ENCODE data around the gene BIRC7. TPM values are rescaled to one million over a fixed set of nuclear protein-coding genes. Genes with fewer than 3 reads are reported as not detected.

The BIRC7 gene
- total RNA-seq, 1 experiment from 2014 or later: 0.17 TPM

DNA sequence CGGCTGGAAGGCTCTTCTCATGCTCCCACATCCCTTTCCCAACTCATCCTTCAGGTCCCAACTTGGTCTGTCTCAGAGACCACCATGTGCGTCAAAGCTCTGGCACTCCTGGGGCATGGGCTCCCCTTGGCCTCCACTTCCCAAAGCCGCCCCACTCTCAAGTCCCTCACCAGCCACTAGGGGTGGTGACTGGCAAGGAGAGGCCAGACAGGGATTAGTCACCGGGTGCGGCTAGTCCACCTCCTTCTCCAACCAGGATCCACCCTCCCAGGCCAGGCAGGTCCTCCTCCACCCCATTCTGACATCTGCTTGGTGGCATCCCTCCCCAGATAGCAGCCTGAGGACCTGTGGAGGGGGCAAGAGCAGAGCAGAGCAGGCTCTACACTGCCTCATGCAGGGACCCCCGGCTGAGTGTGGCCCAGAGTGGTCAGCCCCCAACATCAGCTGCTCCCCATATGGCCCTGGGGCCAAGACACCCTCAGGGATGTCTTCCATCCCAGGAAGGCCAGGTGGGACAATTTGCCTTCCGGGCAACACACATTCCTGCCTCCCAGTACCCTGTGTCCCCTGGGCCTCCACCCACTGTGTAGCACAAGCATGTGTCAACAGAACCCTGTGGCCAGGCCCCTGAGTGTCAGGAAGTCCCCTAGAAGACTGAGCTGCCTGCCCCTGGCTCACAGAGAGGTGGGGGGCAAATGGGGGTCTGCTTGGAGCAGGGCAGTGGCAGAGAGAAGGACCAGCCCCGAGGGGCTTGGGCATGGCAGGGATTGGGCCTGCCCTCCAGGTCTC is 49.0 kb upstream of the BIRC7 start:
- Mint-ChIP-seq H3K9me3 (peaks cover 17% of the 10 kb centered on the region), H3K4me3 (no peak overlapping the region), H3K36me3 (no peaks in the 10 kb centered on the region), H3K27me3 (ENCODE audit: low read depth) (peaks cover 3% of the 10 kb centered on the region), H3K4me1 (no peaks in the 10 kb centered on the region), H3K27ac (no peak overlapping the region)
- ChIA-PET POLR2A (no interaction called here), CTCF (no interaction called here)
- DNase-seq (ENCODE audit: low spot score) (no peak), ATAC-seq (no peak)
- TF ChIP-seq TEAD1 (CRISPR knock-in tag; IDR thresholded peaks at IDR 0.05): no peak
- TF ChIP-seq ESRRA (CRISPR knock-in tag; IDR thresholded peaks at IDR 0.05; ENCODE audit: borderline replicate concordance): no peak
- TF ChIP-seq, protein P1, sequence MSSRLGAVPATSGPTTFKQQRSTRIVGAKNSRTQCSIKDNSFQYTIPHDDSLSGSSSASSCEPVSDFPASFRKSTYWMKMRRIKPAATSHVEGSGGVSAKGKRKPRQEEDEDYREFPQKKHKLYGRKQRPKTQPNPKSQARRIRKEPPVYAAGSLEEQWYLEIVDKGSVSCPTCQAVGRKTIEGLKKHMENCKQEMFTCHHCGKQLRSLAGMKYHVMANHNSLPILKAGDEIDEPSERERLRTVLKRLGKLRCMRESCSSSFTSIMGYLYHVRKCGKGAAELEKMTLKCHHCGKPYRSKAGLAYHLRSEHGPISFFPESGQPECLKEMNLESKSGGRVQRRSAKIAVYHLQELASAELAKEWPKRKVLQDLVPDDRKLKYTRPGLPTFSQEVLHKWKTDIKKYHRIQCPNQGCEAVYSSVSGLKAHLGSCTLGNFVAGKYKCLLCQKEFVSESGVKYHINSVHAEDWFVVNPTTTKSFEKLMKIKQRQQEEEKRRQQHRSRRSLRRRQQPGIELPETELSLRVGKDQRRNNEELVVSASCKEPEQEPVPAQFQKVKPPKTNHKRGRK (CRISPR knock-in tag; IDR thresholded peaks at IDR 0.05; ENCODE audit: borderline replicate concordance): no peak
- TF ChIP-seq IRF2 (CRISPR knock-in tag; IDR thresholded peaks at IDR 0.05; ENCODE audit: borderline replicate concordance, low read depth): no peak

DNA sequence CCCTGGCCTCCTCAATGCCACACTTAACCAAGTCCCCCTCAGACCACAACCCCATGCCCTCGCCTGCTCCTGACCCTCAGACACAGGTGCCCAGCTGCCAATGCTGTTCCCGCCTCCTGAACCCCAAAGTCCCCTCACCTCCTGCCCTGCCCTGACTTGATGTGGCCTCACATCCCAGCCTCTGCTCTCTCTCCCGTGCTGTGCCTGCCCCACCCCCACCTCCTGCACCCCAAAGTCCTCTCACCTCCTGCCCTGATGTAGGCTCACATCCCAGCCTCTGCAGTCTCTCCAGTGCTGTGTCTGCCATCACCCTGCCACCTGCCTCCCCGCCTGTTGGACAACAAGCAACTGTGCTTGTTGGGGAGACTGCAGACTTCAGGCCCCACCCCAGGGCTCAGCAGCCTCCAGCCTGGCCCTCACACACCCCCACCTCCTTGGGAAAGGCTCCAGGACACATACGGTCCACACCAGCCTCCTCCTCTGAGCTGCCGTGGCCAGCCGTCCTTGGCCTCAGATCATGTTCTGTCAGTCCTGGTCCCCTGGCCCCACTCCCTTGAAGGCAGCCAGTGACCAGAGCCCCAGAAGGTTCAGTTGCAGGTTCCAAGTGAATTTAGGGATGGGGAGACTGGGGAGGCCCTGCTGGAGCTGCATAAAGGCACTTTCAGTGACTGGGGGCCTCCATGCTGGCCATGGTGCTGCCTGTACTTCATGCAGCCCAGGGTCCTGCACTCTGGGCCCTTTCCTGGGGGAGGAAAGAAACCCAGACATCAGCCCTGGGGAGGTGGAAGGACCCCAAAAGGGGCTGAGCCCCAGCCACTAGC is 48.2 kb upstream of the BIRC7 start:
- ChIA-PET POLR2A (no interaction called here), CTCF (no interaction called here)
- peaks cover 17% of the 10 kb centered on the region for H3K9me3 Mint-ChIP-seq
- no peak overlapping the region for H3K4me3 Mint-ChIP-seq
- no peaks in the 10 kb centered on the region for H3K4me1 Mint-ChIP-seq
- ATAC-seq: no peak
- no peaks in the 10 kb centered on the region for H3K36me3 Mint-ChIP-seq
- peaks cover 3% of the 10 kb centered on the region; the same call in 1 of the 2 replicates for H3K27me3 Mint-ChIP-seq (ENCODE audit: low read depth)
- DNase-seq (ENCODE audit: low spot score): no peak
- TF ChIP-seq, protein P2, sequence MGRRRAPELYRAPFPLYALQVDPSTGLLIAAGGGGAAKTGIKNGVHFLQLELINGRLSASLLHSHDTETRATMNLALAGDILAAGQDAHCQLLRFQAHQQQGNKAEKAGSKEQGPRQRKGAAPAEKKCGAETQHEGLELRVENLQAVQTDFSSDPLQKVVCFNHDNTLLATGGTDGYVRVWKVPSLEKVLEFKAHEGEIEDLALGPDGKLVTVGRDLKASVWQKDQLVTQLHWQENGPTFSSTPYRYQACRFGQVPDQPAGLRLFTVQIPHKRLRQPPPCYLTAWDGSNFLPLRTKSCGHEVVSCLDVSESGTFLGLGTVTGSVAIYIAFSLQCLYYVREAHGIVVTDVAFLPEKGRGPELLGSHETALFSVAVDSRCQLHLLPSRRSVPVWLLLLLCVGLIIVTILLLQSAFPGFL (CRISPR knock-in tag; IDR thresholded peaks at IDR 0.05; ENCODE audit: borderline replicate concordance): no peak
- TF ChIP-seq CBFB (CRISPR knock-in tag; IDR thresholded peaks at IDR 0.05; ENCODE audit: low read depth): no peak
- TF ChIP-seq, protein P3, sequence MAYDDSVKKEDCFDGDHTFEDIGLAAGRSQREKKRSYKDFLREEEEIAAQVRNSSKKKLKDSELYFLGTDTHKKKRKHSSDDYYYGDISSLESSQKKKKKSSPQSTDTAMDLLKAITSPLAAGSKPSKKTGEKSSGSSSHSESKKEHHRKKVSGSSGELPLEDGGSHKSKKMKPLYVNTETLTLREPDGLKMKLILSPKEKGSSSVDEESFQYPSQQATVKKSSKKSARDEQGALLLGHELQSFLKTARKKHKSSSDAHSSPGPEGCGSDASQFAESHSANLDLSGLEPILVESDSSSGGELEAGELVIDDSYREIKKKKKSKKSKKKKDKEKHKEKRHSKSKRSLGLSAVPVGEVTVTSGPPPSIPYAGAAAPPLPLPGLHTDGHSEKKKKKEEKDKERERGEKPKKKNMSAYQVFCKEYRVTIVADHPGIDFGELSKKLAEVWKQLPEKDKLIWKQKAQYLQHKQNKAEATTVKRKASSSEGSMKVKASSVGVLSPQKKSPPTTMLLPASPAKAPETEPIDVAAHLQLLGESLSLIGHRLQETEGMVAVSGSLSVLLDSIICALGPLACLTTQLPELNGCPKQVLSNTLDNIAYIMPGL (CRISPR knock-in tag; IDR thresholded peaks at IDR 0.05): no peak
- TF ChIP-seq, protein P4, sequence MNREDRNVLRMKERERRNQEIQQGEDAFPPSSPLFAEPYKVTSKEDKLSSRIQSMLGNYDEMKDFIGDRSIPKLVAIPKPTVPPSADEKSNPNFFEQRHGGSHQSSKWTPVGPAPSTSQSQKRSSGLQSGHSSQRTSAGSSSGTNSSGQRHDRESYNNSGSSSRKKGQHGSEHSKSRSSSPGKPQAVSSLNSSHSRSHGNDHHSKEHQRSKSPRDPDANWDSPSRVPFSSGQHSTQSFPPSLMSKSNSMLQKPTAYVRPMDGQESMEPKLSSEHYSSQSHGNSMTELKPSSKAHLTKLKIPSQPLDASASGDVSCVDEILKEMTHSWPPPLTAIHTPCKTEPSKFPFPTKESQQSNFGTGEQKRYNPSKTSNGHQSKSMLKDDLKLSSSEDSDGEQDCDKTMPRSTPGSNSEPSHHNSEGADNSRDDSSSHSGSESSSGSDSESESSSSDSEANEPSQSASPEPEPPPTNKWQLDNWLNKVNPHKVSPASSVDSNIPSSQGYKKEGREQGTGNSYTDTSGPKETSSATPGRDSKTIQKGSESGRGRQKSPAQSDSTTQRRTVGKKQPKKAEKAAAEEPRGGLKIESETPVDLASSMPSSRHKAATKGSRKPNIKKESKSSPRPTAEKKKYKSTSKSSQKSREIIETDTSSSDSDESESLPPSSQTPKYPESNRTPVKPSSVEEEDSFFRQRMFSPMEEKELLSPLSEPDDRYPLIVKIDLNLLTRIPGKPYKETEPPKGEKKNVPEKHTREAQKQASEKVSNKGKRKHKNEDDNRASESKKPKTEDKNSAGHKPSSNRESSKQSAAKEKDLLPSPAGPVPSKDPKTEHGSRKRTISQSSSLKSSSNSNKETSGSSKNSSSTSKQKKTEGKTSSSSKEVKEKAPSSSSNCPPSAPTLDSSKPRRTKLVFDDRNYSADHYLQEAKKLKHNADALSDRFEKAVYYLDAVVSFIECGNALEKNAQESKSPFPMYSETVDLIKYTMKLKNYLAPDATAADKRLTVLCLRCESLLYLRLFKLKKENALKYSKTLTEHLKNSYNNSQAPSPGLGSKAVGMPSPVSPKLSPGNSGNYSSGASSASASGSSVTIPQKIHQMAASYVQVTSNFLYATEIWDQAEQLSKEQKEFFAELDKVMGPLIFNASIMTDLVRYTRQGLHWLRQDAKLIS (CRISPR knock-in tag; IDR thresholded peaks at IDR 0.05; ENCODE audit: borderline replicate concordance): no peak
- TF ChIP-seq, protein P5, sequence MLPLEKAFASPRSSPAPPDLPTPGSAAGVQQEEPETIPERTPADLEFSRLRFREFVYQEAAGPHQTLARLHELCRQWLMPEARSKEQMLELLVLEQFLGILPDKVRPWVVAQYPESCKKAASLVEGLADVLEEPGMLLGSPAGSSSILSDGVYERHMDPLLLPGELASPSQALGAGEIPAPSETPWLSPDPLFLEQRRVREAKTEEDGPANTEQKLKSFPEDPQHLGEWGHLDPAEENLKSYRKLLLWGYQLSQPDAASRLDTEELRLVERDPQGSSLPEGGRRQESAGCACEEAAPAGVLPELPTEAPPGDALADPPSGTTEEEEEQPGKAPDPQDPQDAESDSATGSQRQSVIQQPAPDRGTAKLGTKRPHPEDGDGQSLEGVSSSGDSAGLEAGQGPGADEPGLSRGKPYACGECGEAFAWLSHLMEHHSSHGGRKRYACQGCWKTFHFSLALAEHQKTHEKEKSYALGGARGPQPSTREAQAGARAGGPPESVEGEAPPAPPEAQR (CRISPR knock-in tag; IDR thresholded peaks at IDR 0.05): no peak
- TF ChIP-seq RELA (CRISPR knock-in tag; IDR thresholded peaks at IDR 0.05; ENCODE audit: borderline replicate concordance): no peak
- TF ChIP-seq OVOL2 (CRISPR knock-in tag; IDR thresholded peaks at IDR 0.05; ENCODE audit: borderline replicate concordance): no peak
- TF ChIP-seq, protein P6, sequence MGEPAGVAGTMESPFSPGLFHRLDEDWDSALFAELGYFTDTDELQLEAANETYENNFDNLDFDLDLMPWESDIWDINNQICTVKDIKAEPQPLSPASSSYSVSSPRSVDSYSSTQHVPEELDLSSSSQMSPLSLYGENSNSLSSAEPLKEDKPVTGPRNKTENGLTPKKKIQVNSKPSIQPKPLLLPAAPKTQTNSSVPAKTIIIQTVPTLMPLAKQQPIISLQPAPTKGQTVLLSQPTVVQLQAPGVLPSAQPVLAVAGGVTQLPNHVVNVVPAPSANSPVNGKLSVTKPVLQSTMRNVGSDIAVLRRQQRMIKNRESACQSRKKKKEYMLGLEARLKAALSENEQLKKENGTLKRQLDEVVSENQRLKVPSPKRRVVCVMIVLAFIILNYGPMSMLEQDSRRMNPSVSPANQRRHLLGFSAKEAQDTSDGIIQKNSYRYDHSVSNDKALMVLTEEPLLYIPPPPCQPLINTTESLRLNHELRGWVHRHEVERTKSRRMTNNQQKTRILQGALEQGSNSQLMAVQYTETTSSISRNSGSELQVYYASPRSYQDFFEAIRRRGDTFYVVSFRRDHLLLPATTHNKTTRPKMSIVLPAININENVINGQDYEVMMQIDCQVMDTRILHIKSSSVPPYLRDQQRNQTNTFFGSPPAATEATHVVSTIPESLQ (CRISPR knock-in tag; IDR thresholded peaks at IDR 0.05): no peak
- TF ChIP-seq ZNF416 (CRISPR knock-in tag; IDR thresholded peaks at IDR 0.05): no peak
- TF ChIP-seq ZNF317 (CRISPR knock-in tag; IDR thresholded peaks at IDR 0.05; ENCODE audit: borderline replicate concordance, low read depth): no peak
- TF ChIP-seq ZNF121 (CRISPR knock-in tag; IDR thresholded peaks at IDR 0.05): no peak
- no peak overlapping the region for H3K27ac Mint-ChIP-seq

Measured in WTC11 (cell line).